ENCODE results near the gene SPATA6.
A peak's percentile ranks its signal among the peaks of the same experiment; 100 is the strongest.
"Not testable (repeated sequence)": the region's sequence is repeated elsewhere in the genome, so short reads cannot be mapped to it uniquely, and the experiment has no call there.

SPATA6 gene

DNA sequence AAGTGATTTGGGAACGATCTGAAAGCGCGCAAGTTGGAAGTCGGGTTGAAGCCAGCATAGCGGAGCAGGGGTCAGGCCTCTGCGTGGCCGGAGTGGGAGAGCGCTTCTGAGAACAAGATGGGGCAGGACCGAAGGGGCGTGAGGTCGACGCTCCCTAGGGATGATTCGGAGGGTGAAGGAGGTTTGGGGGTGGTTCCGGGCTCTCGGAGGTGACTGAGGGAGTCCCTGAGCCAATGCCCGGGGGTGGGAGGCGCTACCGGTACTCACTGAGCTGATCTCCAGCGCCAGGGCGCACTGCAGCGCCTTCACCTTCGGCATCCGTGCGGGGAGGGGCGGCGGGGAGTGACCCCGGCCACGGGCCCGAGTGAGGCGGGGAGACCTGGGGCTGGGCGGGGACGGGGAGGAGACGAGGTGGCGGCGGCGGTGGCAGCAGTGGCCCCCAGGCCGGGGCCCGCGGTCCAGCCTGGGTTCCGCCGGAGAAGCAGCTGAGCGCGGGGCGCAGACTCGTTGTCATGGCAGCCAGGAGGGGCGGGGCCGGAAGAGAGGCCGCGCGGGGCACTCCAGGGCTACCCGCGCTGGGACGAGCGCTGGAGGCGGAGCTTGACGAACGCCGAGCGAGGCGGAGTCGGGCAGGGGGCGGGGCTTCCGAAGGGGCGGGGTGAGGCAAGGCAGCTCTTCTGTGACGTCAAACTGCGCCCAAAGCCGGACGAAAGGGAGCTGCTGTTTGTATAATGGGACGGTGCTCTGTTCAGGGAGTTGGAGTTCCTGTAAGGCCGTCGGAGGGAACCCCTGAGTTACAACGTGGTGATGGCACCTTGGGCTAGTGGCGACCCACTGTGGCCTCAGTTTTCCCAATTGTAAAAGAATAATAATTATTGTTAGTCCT lies at the start of gene SPATA6:
Gene SPATA6, minus strand, starts transcription at position 514 of the 886 bp plus-strand sequence. Its CDS starts 196 bp downstream, at position 318.
- DNase-seq (ENCODE audit: low spot score), result peak; percentile 98

DNA sequence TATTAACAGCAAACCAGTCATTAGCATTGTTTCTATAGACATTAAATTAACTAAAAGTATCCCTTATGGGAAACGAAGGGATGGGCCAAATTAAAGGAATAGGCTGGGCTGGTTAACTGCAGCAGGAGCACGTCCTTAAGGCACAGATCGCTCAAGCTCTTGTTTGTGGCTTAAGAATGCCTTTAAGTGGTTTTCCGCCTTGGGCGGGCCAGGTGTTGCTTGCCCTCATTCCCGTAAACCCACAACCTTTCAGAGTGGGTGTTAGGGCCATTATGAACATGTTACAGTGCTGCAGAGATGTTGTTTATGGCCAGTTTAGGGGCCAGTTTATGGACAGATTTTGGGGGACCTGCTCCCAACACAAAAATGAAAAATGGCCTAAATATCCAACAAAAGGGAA lies 47.9 kb upstream of the SPATA6 start:
- DNase-seq (ENCODE audit: low spot score), result not testable (repeated sequence)

DNA sequence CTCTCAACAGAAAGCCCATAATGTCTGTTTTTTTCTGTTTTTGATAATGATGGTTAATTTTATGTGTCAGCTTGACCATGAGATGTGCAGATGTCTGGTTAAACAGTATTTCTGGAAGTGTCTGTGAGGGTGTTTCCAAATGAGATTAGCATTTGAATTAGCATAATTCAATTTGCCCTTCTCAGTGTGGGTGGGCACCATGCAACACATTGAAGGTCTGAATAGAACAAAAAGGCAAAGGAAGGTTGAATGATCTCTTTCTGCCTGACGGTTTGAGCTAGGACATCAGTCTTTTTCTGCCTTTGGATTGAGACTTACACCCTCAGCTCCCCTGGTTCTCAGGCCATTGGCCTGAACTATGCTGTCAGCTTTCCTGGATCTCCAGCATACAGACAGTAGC lies 34.9 kb upstream of the SPATA6 start:
- DNase-seq (ENCODE audit: low spot score), result no peak

DNA sequence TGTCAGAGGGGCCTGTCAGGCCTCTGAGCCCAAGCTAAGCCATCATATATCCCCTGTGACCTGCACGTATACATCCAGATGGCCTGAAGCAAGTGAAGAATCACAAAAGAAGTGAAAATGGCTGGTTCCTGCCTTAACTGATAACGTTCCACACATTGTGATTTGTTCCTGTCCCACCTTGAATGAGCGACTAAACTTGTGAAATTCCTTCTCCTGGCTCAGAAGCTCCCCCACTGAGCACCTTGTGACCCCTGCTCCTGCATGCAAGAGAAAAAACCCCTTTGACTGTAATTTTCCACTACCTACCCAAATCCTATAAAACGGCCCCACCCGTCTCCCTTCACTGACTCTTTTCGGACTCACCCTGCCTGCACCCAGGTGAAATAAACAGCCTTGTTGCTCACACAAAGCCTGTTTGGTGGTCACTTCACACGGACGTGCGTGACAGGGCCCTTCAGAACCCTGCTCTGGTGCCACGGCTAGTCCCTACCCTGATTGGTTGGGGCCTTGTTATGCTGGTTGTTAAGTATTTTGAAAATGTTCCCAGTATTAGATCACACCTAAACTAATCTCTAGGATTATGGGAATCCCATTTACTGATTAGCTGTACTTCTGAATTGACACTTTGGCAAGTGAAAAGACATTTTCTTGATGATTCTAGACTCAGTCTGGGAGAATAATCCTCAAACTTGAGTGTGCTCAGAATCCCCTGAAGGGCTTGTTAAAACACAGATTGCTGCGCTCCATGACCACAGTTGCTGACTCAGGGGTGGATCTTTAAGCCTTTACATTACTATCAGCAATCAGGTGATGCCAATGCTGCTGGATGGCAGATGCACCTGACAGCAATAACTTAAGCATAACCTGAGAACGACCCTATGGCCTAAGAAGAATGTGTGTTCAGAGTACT lies 28.8 kb upstream of the SPATA6 start:
- DNase-seq (ENCODE audit: low spot score), result peak; percentile 47

DNA sequence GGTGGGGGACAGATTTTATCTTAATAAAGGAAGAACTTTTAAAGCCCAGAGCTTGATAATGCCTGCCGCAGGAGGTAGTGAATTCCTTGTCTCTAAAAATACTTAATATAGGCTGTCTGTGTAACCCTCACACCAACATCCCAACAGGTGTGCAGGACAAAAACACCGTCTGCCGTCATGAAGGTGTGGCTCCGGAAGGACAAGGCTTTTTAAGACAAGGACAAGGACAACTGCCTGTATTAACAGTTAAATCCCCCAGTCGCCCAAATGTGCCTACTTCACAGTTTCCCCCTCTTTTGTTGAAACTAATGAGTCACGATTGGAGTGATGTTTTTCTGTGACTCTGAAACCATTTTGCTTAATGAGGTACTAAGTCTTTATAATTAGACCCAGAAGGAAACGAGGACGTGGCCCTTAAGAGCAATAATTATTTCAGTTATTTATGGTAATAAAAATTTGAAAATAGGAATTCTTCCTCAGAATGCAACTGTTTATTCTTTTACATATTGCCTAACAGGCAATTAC lies 27.3 kb upstream of the SPATA6 start:
- no peak for DNase-seq (ENCODE audit: low spot score)

DNA sequence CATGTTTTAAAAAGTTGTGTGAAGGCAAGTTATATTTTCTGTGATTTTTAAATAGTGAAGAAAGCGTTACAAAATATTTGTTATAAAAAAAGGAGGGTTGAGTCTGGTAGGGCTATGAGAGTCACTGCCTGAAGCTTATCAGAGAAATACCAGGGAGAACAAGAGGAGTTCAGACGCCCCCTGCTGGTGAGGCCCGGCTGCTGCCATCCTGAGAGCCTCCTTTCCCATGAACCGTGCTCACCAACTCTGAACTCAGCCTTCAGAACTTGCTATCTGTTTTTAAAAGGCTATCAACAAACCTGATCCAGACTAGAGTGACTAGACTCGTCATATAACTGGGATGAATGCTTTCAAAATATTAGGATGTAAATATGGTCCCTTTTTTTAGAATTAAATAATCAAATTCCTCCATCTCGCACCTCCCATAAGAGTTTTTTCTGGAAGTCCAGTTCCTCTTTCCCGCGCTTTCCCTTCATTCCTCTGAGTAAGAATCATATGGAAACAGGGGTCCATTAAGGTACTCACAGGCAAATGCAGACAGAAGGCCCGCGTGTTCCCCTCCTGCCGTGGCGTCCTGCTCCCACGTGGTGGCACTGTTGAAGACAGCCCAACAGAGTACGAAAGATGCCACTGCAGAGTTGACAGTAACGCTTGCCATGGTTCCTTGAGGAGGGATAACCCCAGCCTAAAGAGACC lies 26.2 kb upstream of the SPATA6 start:
- DNase-seq (ENCODE audit: low spot score), result peak; percentile 76

DNA sequence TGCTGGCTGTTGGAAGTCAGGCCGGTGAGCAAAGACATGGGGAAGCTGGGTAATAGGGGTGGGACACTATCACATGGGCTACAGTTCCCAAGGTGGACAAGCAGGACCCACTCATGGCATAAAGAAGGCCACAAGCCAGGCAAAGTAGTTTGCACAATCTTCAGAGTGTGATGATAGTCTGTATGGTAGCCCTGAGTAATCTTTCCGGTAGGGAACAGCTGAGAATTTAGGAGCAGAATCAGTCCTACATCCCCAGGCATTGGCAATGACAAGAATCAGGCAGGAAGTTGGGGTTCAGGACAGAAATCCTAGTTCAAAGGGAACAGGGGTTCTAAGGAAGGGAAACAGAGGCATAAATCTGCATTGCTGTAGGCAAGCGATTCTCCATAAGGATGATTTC lies 23.9 kb upstream of the SPATA6 start:
- no peak for DNase-seq (ENCODE audit: low spot score)

DNA sequence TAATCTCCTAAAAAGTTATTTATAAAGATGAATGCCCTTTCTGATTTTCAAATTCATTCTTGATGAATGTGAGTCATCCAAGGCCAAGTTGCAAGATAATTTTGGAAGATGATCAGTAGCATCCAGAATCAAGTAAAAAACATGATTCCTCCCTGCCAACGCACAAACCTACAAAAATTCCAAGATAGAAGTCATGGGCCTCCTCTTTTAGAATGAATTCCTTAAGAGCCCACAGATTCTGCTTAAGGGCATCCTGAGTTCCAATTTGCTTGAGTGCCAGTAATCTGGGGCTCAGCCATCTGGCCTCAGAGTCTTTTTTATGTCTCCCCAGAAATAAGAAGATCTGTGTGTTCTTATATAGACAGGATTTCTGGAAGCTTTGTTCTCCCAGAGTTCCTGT lies 23.2 kb upstream of the SPATA6 start:
- no peak for DNase-seq (ENCODE audit: low spot score)

DNA sequence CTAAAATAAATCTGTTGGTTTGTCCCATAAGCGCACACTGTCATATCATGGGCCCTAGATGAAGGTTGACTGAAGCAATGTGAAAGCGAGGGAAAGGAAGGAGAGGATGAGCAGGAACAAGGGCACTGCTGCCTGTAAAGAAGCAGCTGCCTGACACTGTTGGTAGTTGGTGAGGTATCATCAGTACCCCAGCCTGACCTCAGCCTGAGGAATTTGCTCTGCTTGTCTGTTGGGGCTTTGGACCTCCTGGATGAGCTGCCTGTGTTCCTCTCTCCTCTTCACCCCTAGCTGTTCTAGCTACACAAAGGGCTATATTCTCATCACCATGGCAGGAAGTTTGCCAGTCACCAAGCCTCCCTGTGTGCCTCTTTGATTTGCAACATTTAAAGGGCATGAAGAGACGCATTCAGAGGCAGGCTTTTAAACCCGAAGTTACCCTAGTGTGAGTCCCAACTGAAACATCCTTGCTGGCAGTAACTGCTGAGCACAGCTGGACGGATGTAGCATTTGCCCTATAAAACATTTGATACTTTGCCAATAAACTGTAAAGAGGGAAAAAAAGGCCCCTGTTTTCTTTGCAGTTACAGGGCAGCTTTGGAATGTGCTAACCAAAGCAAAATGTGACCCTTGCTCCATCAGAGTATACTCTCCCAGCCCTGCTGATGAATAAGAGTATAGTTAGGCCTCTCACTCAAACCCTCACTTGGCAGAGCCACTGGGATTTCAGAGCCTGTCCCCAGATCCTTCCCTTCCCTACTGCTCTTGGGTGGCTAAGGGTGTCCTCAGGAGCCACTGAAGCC lies 22.2 kb upstream of the SPATA6 start:
- no peak for DNase-seq (ENCODE audit: low spot score)

DNA sequence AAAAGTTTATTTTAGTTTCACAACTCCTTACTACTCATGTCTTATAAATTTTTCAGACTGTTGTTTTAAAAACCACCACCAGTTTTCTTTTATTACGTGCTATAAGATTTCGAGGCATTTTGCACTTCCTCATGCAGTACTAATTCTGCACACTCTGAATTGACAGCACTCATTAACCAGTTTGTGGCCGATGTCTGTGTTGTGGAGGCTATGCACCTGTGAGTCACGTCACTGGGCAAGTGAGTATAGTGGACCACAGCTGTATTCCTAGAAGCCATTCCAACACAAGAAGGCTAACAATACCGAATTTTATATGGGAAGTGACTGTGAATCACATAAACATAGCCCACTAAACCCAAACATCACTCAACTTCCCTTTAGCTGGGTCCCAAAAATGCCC lies 21.0 kb upstream of the SPATA6 start:
- DNase-seq (ENCODE audit: low spot score), result no peak

DNA sequence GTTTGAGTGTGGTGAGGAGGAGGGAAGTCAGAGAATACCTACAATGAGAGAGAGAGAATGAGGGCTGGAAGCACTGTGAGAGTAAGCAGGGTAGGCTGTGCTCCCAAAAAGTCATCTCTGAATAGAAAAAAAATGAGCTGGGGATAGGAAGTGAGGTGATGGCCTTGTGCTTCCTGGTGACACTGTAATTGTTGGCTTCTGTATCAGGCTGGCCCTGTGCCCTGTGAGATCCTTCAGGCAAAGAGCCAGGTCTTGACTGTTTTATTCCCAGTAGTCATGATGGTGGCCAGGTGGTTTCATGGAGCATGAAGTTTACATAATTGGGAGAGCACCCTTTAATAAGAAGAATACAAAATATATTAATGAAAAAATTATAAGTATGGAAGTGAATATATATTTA lies 20.4 kb upstream of the SPATA6 start:
- no peak for DNase-seq (ENCODE audit: low spot score)

DNA sequence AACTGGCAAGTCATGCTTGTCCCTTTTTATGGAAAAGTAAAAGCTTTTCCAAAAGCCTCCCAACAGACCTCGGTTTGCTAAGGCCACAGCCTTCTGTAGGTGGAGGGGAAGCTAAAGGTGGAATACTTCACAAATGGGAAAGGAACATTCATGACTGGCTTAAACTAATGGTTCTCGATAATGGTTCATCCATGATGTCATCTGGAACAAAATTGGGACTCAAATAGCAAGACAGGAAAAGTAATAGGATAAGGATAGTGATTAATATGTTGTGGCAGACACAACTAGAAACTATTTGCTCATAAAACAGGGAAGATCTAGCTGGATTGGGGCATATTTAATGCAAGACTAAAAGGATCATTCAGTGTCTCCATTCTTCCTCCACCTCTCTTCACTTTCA lies 16.7 kb upstream of the SPATA6 start:
- DNase-seq (ENCODE audit: low spot score), result no peak

DNA sequence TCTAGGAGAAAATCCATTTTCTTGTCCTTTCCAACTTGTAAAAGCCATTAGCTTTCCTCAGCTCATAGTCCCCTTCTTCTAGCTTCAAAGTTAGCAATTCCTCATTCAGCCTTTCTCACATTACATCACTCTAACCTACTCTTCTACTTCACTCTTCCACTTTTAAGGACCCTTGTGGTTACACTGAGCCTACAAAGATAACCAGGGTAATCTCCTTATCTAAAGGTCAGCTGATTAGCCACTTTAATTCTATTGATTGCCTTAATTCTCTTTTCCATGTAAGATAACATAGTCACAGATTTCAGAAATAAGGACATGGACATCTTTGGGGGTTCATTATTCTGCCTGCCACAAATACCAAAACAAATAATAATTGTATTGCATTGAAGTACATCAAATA lies 8.5 kb upstream of the SPATA6 start:
- no peak for DNase-seq (ENCODE audit: low spot score)

DNA sequence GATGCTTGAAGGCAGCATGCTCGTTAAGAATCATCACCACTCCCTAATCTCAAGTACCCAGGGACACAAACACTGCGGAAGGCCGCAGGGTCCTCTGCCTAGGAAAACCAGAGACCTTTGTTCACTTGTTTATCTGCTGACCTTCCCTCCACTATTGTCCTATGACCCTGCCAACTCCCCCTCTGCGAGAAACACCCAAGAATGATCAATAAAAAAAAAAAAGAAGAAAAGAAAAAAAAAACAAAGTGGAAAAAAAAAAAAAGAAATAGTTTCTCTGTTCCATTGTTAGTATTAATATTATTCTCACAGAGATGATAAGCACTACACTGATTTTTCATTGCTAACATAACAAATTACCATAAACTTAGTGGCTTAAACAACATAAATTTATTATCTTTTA lies 8.0 kb upstream of the SPATA6 start:
- not testable (repeated sequence) for DNase-seq (ENCODE audit: low spot score)

DNA sequence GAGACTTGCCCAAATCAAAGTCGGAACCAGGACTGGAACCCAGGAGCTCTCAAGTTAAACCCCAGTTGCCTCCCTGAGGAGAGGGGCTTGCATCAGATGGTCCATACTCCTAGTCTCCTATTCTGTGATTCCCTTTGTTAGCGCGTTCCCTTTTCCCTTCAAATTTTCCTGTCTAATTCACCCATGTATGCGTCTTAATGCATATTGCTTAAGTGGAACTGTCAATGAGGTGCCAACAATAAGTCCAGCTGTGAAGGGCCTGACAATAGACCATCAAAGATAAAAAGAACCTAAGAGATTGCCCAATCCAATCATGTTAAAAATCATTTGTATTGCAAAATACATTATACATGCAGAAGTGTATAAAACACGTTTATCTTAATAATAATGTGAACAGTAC lies 634 bp upstream of the SPATA6 start:
- no peak for DNase-seq (ENCODE audit: low spot score)

DNA sequence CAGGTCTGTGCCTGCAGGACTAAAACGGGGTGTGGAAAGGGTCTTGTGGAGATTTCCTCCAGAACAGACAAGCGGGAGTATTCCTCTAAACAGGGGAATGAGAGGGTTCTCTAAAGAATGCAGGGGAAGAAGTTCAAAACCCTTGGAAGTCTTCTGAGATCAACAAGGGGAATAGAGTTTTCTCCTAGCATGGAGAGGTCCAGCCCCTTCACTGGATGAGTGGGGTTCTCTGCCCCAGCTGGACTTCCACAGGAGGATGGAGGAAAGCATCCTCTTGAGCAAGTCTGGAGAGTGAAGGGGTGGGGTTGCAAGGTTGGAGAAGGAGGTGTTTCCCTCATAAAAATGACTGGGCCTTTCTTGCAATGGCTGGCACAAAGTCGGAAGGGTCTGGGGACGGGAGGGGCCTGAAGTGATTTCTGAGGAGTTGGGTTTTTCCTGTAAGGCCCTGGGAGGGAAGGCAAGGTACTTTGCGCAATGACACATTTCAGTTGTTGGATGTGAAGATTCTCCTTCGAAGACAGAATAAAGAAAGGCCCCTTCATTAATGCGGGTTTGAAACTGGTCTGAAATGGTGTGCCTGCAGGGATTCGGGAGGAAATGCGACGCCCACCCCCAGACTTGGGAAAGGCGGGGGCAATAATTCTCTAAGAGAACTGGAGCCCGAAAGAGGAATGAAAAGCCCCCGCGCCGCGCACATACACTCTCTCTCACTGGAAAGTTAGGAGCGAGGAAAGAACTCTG lies 884 bp downstream of the SPATA6 start:
- DNase-seq (ENCODE audit: low spot score), result no peak

DNA sequence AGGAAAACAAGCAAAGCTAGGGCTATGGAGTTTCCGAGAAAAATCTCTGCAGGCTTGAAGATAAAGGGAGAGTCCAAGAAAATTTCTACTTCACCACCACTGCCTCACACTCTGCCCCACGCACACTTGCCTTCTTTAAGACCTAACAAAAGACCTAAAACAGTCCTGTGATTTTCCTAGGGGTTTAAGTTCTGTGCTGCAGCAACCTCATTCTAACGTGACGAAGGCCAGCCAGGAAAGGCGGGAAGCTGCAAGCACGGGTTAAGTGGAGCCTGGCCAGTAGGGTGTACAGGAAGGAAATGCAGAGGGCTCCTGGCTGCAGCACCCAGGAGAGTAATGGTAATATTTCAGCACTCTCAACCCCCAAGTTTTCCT lies 1.5 kb downstream of the SPATA6 start:
- no peak for DNase-seq (ENCODE audit: low spot score)

DNA sequence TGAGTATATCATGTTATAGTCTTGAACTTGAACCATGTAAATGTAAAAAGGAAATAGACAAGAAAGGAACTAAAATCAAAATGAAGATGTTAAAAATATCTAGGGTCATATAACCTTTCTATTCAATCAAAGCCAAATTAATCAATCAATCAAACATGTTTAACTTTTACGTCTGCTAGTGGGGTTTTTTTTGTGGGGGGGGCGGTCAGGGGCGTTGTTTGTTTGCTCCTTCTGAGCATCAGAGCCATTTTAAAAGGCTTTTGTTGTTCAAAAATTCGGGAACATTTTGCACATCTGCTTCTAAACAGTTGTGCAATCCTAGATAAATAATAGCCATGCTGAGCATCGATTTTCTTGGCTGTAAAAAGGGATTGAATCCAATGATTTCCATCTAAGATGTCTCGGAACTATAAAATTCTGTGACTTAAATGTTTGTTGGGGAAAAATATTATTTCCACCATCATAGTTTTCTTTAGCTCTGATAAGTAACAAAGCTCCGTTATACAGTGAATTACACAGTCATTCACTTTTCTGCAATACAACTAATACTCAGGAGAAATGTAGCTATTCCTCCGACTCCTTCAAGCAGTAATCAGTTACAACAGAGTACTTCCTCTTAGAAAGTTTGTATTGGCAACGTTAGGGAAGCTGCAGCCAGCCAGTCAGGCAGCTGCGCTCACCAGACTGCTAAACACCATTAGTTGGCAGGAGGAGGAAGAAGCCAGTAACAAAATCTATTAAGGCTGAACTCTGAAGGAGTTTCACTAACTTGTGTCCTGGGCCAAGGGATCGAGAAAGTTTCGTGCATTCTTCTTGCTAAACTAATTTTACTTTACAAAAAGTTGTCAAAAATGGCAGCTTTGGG lies 2.2 kb downstream of the SPATA6 start:
- DNase-seq (ENCODE audit: low spot score), result no peak

DNA sequence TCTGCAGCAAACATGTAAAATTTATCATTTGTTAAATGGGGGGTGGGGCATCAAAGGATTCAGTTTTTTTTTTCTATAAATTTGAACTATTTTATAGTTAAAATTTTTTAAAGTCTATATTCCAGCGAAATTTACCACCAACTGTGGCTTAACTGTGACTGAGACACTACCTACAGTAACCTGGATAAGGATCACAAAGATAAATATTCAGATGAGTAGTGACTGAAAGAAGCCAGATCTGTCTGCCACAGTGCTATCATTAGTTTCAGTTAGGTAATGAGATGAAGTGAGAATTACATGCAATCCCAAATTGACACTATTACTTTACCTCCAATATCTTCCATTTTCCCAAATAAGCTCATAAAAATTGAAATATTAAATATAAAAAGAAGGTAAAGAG lies 5.4 kb downstream of the SPATA6 start:
- DNase-seq (ENCODE audit: low spot score), result no peak

Measured in D341Med (cell line).